ENCODE measurements around the gene CHN2.

CHN2 gene

GRCh38 chr7:29228289-29229011, 33.9 kb downstream of the CHN2 start:
- TF ChIP-seq CTCF (IDR thresholded peaks at IDR 0.05; ENCODE audit: low read depth, low read length) = no peak
- no peak overlapping the region for H3K4me3 ChIP-seq (ENCODE audit: low read depth, low read length)

GRCh38 chr7:29229066-29229465, 34.5 kb downstream of the CHN2 start:
- no peak overlapping the region for H3K4me3 ChIP-seq (ENCODE audit: low read depth, low read length)
- no peak for TF ChIP-seq CTCF (IDR thresholded peaks at IDR 0.05; ENCODE audit: low read depth, low read length)

GRCh38 chr7:29229946-29230345, 35.4 kb downstream of the CHN2 start:
- no peak for TF ChIP-seq CTCF (IDR thresholded peaks at IDR 0.05; ENCODE audit: low read depth, low read length)
- H3K4me3 ChIP-seq (ENCODE audit: low read depth, low read length) = no peak overlapping the region

GRCh38 chr7:29230871-29231345, 36.3 kb downstream of the CHN2 start:
- H3K4me3 ChIP-seq (ENCODE audit: low read depth, low read length) = no peak overlapping the region
- TF ChIP-seq CTCF (IDR thresholded peaks at IDR 0.05; ENCODE audit: low read depth, low read length) = no peak

GRCh38 chr7:29231671-29232232, 37.2 kb downstream of the CHN2 start:
- no peak for TF ChIP-seq CTCF (IDR thresholded peaks at IDR 0.05; ENCODE audit: low read depth, low read length)

GRCh38 chr7:29234438-29234837, 39.9 kb downstream of the CHN2 start:
- H3K4me3 ChIP-seq (ENCODE audit: low read depth, low read length) = no peak overlapping the region
- no peak for TF ChIP-seq CTCF (IDR thresholded peaks at IDR 0.05; ENCODE audit: low read depth, low read length)

More at GRCh38 chr7:29231671-29232232, 37.2 kb downstream of the CHN2 start:
- no peak overlapping the region for H3K4me3 ChIP-seq (ENCODE audit: low read depth, low read length)

- TF ChIP-seq CTCF (IDR thresholded peaks at IDR 0.05; ENCODE audit: low read depth, low read length) = no peak
- H3K4me3 ChIP-seq (ENCODE audit: low read depth, low read length) = no peak overlapping the region
These were observed 41.6 kb downstream of the CHN2 start for GRCh38 chr7:29236071-29236580.
